ENCODE measurements around the gene TGDS.
A peak's percentile ranks its signal among the peaks of the same experiment; 100 is the strongest.
"Not testable (repeated sequence)": the region's sequence is repeated elsewhere in the genome, so short reads cannot be mapped to it uniquely, and the experiment has no call there.

TGDS gene

GRCh38 chr13:94549232-94550061 is 46.5 kb downstream of the TGDS start:
- peak; percentile 90 to 95 for DNase-seq

- peak in 1 of 2 donors; percentile 52 for DNase-seq
Measured at GRCh38 chr13:94548821-94549231, 47.1 kb downstream of the TGDS start.

- DNase-seq = no peak
Measured at GRCh38 chr13:94548382-94548781, 47.6 kb downstream of the TGDS start.

DNA sequence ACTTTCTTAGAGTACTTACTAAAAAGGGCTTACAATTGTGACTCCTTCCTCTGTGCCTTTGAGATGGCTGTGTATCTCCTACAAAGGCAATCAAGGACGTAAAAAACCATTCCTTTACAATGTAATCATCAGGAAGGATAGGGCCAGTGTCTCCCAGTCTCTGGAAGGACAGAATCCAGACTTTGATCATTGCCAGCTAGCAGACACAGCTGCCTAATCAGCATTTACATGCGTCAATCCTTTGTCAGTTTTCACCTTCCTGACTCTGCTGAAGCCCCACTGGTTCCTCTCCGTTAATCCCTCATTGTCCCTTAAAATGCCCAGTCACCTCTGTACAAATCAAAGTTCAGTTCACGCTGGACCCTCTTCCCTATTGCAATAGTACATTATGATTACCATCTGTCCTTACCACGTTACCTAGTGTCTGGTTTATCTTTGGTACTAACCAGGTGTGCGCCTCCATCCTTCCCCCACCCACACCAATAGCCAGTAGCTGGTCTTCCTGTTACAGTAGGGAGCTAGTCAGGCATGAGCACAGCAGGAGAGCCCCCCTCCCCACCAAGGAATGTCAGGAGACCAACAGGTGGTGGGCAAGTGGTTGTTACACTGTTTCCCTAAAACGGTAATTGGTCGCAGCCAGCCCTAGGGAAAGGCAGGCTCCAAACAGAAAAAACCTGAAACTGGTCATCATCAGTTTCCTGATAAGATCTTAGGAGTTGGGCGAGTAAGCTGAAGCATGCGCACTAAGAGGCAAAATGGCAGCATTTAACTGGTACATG is 49.7 kb downstream of the TGDS start:
- DNase-seq = no peak

DNA sequence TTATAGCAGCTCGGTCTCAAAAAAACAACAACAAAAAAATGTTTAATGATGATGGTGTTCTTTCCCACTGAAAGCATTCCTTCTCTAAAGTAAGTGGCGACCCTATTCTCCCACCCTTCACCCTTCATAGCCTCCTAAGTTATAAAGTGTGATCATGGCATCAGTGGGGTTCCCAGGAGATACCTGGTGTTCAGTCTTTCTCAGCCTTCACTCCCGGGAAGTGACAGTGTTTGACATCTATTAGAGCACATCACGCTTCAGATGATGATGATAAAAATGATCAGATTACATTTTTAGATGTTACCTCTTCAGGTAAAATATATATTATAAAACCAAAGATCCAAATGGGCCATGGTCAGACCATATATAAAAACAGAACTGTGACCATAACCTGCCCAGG is 51.0 kb downstream of the TGDS start:
- DNase-seq = no peak

GRCh38 chr13:94542917-94543316 is 53.0 kb downstream of the TGDS start:
- no peak for DNase-seq

- DNase-seq = no peak
Measured at GRCh38 chr13:94537740-94538630, 58.0 kb downstream of the TGDS start.

- no peak for DNase-seq
Measured at GRCh38 chr13:94535775-94536174, 60.2 kb downstream of the TGDS start.

DNA sequence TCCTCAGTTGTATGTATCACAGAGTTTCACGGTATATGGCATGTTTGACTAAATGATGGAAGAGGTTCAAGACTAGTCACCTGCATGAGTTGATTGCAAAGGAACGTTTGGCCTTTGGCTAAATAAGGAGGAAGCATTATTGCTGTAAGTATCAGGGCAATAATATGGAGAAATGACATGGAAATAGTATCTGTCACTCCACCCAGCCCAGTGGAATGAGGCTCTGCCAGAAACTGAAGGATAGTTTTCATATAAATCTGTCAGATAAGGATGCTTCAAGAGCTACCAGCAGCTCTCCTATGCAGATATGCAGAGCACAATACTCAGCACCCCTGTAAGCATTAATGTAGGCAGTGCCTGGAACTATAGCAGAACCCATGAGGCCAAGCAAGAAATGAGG is 60.7 kb downstream of the TGDS start:
- no peak for DNase-seq

DNA sequence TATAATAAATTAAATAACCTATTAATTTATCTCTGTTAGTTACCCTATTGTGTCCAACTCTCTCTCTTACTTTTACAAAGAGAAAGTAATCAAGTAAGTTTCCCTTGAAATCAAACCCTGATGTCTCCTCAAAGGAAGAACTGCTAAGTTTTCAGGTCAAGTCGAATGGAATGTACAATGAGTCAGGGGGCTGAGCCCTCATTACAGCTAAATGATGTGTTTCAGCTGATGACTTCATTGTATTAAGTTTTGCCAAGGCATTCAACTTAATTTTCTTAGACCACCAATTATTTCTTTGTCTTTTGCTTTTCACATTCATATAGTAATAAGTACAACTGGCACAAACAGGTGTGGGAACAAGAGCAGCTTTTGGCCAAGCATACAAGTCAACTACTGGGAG is 61.8 kb downstream of the TGDS start:
- no peak for DNase-seq

DNA sequence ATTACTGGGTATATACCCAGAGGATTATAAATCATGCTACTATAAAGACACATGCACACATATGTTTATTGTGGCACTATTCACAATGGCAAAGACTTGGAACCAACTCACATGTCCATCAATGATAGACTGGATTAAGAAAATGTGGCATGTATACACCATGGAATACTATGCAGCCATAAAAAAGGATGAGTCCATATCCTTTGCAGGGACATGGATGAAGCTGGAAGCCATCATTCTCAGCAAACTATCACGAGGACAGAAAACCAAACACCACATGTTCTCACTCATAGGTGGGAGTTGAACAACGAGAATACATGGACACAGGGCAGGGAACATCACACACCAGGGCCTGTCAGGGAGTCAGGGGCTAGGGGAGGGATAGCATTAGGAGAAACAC is 63.7 kb downstream of the TGDS start:
- DNase-seq = not testable (repeated sequence)

DNA sequence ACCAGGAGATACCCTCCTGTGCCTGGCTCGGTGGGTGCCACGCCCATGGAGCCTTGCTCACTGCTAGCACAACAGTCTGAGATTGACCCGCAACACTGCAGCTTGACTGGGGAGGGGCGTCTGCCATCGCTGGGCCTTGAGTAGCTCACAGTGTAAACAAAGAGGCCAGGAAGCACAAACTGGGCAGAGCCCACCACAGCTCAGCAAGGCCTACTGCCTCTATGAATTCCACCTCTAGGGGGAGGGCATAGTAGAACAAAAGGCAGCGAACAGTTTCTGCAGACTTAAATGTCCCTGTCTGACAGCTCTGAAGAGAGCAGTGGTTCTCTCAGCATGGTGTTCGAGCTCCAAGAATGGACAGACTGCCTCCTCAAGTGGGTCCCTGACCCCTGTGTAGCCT is 69.0 kb downstream of the TGDS start:
- DNase-seq = not testable (repeated sequence)

DNA sequence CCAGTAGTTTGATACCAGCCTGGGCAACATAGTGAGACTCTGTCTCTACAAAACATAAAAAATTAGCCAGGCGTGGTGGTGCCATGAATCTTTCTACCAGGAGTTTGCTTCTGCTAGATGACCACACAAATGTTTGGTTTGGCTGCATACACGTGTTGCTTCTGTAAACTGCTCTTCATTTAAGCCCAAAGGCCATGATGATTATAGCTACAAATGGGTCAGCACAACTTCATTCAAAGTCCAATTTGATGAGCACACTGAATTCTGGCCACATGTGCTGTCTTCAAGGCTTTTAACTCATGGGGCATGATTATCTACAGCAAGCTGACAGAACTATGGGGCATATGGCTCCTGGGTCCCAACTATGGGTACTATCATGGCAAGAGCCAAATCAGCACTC is 70.2 kb downstream of the TGDS start:
- DNase-seq = no peak

GRCh38 chr13:94524407-94524806 is 71.5 kb downstream of the TGDS start:
- no peak for DNase-seq
